Muscle of back (tissue), 13 donors: Measurements from ENCODE around the gene FAM124A. TPM values are rescaled to one million over a fixed set of nuclear protein-coding genes. Genes with fewer than 3 reads are reported as not detected.

Experiments
- DNase-seq, 3 donors: peaks; one replicate each; pipeline versions ENCODE4 v3.0.0 to v3.0.0-alpha.2; 2013
- long read RNA-seq, 9 donors: transcript quantifications; one replicate each; lab custom pipeline, GENCODE V29; 2026
- polyA plus RNA-seq, 10 donors: library from polyadenylated mRNA; unstranded; fragments of 120-200 nt; gene quantifications; one replicate each; pipeline ENCODE4 v1.2.1, GENCODE V29; 2013; ENCODE audit not compliant: insufficient read length in 10 of 10

FAM124A gene, protein sequence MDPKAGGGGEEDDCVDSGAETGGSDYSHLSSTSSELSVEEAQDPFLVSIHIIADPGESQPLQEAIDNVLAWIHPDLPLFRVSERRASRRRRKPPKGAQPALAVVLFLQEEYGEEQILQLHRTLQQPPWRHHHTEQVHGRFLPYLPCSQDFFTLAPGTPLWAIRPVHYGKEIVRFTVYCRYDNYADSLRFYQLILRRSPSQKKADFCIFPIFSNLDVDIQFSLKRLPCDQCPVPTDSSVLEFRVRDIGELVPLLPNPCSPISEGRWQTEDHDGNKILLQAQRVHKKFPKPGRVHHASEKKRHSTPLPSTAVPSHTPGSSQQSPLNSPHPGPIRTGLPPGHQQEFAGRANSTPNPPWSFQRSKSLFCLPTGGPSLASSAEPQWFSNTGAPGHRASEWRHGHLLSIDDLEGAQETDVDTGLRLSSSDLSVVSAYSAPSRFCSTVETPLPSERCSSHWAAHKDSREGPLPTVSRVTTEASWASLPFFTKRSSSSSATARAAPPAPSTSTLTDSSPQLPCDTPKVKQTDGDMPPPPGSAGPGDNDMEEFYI
- 1 to 10 TPM; 1.3 to 3.3 (median 1.7) TPM for polyA plus RNA-seq
- long read RNA-seq, donor 1 = 0 reads
- long read RNA-seq, donor 2 = 0 reads
- long read RNA-seq, donor 3 = 0 reads
- long read RNA-seq, donor 4, full-length matches to known transcripts = 1 of 1 reads
- long read RNA-seq, donor 4, partial matches to known transcripts = 0 of 1 reads
- long read RNA-seq, donor 4, other reads (novel, unspliced or antisense) = 0 of 1 reads
- long read RNA-seq, donor 5, full-length matches to known transcripts = 1 of 1 reads
- long read RNA-seq, donor 5, partial matches to known transcripts = 0 of 1 reads
- long read RNA-seq, donor 5, other reads (novel, unspliced or antisense) = 0 of 1 reads
- long read RNA-seq, donor 6, full-length matches to known transcripts = 1 of 1 reads
- long read RNA-seq, donor 6, partial matches to known transcripts = 0 of 1 reads
- long read RNA-seq, donor 6, other reads (novel, unspliced or antisense) = 0 of 1 reads
- long read RNA-seq, donor 7 = 0 reads
- long read RNA-seq, donor 8, partial matches to known transcripts = 0 of 2 reads
- long read RNA-seq, donor 8, other reads (novel, unspliced or antisense) = 0 of 2 reads
- long read RNA-seq, donor 9 = 0 reads

DNA sequence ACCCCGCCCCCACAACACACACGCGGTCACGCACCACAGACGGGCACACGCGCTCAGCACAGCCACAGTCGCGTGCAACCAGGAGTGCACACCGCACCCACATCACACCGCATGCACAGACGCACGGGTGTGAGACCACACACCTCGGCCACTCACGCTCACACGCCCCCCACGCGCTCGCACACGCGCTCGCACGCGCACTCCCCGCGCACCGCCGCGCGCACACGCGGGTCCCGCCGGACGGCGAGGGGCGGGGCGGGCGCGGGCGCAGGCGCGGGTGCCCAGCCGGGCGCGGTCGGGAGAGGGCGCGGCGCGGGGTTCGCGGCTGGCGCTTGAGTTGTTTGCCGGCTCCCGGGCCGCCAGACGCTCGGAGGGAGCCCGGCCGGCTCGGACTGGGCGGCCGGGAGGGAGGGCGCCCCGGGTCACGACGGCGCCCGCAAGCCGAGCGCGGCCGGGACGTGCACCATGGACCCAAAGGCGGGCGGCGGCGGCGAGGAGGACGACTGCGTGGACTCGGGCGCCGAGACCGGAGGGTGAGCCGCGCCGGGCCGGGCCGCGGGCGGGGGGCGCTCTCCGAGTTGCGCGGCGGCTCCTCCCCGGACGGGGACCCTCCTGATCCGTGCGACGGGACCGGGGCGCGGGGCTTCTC lies at the start of gene FAM124A:
TSS of gene FAM124A (plus strand) at position 362 of the 649 bp plus-strand sequence. CDS start at position 466, 104 bp downstream.
- peak; percentile 26 to 60 (median 48) for DNase-seq

DNA sequence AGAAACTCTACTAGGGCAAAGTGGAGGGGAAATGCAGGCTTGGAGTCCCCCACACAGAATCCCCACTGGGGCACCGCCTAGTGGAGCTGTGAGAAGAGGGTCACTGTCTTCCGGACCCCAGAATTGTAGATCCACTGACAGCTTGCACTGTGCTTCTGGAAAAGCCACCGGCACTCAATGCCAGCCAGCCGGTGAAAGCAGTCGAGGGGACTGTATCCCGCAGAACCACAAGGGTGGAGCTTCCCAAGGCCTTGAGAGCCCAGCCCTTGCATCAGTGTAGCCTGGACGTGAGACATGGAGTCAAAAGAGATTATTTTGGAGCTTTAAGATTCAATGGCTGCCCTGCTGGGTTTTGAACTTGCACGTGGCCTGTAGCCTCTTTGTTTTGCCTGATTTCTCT lies 47.2 kb upstream of the FAM124A start:
- no peak for DNase-seq

DNA sequence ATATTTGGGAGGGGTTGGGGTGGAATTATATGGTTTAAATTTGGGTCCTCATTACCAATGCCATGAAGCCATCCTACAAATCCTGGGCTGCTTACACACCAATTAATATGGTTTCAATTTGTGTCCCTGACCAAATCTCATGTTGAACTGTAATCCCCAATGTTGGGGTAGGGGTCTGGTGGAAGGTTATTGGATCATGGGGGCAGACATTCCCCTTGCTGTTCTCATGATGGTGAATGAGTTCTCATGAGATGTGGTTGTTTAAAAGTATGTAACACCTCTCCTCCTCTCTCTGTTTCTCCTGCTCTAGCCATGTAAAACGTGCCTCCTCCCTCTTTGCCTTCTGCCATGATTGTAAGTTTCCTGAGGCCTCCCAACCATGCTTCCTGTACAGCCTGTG lies 46.6 kb upstream of the FAM124A start:
- no peak for DNase-seq

DNA sequence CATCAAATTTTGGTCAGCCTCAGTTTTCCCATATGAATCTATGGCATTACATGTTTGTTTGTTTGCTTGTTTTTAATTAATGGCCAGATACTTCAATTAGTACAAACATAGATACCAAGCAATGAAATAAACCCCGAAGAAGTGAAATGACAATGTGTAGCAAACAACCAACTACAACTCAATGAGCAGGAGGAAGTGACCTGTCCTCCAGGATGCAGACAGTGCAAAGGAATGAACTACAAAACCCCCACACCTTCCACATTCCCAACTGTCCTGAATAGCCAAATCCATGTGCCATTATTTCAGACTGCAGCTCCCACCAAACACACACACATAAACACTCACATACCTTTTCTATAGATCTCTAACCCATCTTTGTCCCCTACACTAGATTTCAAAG lies 45.0 kb upstream of the FAM124A start:
- no peak for DNase-seq

DNA sequence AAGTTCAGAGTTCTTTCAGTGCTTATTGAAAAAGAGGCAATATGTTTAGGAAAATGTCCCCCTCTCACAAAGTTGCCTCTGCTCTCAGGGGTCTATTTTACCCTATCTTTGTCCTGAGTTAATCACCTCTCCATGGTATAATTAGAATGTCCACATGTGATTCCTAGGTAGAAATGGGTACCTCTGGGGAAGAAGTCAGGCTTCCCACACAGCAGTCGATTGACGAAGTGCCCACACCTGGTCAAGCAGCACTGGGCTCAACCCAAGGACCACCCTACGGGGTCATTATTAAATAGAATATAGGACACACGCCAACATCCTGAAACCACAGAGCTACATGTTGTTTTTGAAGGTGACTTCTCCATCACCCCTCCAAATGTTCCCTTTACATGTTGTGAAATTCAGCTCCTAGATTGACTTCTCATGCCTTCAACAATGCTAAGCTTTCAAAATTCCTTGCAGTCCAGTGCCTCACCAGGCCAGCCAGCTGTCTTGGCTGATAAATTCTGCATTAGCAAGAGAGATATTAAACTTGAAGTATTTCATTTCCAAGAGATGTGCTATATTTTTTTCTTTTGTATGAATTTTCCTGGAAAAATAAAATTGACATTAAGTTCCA lies 43.6 kb upstream of the FAM124A start:
- no peak for DNase-seq

DNA sequence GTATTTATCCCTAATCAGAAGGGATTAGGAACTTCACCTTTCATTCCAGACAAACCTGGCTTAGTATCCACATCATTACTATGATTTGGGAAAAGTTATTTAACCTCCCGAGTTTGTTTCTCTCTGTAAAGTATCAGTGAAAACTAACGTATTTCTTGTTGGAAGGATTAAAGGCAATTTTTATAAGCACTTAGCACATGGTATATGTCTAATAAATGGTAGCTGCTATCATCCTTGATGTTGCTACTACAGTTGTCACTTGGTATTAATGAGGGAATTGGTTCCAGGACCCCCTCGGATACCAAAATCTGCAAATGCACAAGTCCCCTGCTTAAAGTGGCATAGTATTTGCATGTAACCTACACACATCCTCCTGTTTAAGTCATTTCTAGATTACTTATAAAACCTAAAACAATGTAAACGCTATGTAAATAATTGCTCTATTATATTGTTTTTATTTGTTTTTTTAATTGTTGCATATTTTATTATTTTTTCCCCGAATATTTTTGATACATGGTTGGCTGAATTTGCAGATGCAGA lies 42.7 kb upstream of the FAM124A start:
- DNase-seq = no peak

DNA sequence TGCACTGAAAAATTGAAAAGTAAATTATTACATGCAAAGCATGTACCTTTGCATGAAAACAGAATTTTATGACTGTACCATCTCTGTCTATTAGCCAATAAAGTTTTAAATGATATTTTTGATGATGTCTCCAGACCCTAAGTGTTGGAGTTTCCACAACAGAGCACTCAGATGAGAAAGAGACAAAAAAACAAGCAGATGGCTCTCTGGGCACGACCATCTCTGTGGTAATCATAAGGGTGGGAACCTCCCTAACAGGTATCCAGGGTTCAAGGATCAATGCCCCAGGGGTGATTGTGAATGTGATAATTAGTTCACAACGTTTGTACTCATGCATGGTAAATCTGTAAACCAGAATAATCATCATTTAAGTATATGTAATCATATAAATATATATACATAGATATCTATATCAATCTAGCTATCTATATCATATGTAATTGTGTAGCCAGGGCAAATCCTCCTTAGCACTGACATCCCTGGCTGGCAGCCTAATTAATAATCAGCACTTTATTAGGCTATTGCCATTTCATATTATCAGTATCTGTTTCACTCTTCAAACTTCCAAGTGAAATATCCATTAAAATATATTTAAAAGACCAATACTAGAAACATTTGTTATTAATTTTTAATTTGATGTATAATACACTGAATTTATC lies 41.2 kb upstream of the FAM124A start:
- no peak for DNase-seq

DNA sequence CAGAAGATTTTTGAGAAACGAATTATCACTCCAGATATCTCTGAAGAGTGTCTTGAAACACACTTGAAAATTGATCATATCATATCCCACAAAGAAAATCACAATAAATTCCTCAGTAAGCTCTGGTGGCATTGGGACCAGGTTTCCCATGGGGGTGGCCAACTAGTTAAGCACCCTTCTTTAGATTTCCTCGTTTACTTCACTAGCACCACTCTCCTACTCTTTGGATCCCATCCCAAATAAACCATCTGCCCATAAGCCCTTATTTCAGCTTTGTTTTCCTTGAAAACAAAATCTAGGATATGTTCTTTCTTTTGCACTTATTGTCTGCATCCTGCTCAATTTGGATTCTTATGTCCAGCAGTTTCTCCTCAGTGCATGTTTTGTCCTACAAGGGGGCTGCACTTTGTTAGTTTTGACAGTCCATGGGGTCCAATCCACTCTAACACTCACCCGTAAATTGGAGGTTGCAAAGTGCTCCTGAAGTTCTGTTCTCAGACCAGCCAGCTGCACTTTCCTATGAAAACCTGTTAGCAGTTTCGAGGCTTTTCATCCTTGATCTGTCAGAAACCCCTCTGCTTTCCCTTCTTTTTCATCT lies 40.3 kb upstream of the FAM124A start:
- DNase-seq = no peak

DNA sequence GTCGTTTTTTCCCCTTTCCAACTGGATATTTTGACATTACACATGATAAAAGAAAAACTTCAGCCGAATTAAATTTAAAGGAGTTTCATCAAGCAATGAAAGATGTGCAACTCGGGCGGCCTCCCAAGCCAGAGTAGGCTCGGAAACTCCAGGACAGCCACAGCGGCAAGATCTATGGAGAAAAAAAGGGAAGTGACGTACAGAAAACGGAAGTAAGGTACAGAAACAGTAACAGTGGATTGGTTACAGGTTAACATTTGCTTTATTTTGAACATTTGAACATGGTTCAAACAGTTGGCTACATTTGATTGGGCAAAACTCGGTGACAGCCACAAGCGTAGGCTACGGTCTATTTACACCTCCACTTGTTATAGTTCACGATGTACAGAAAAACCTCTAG lies 30.5 kb upstream of the FAM124A start:
- no peak for DNase-seq

DNA sequence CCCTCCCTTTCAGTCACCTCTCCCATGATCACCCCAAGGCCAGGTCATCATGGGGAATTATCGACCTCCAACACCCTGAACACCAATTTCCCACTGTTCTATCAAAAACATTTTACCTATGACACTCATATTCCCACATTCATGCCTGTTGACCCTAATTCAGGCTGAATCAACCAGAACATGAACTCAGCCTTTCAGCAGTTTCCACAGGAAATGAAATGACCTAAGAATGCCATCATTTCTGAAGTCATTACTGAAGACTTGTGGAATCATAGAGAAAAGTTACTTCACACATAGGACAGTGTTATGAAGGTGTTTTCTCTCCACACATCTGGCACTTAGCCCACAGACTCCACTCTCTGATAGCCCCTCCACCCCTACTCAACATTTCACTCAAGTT lies 29.9 kb upstream of the FAM124A start:
- DNase-seq = no peak

DNA sequence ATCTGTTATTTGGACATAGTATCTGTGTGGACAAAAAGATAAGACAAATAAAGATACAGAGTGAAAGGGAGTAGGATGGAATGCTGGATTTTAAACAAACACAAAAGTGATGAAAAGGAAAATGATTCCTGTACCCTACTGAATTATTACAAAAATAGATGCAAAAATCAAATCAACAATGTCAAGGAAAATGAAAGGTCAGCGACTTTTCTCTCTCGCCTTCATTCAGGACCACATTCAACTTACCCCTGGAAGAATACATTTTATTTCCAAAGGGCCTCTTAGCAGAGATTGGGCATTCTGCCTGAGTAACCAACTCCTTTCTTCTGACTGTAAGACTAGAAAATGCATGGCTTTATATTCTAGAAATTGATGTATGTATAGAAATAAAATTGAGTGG lies 28.8 kb upstream of the FAM124A start:
- DNase-seq = no peak

DNA sequence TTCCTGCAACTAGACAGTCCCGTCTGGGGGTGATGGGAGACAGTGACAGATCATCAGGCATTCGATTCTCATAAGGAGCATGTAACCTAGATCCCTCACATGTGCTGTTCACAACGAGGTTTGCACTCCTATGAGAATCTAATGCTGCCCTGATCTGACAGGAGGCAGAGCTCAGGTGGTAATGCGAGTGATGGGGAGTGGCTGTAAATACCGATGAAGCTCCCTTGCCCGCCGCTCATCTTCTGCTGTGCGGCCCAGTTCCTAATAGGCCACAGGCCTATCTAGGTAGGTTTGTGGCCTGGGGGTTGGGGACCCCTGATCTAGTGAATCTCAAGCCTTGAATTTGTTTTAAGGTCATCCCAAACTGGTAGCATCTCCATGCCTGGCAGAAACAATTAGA lies 27.3 kb upstream of the FAM124A start:
- no peak for DNase-seq

DNA sequence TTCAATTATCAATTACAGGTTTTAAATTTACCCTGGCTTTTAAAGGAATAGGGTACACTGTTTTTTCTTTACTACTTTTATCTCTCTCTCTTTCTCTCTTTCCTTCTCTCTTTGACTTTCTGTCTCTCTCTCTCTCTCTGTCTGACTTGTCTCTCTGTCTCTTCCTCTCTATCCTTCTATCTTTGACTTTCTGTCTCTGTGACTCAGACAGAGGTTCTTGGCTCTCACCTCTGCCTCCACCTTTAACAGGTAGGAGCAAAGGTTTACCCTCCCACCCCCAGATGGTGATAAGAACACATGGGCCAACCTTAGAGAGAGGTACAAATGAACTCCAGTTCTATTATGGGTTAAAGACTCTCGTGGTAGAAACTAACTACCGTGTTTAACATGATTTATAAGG lies 20.3 kb upstream of the FAM124A start:
- DNase-seq = no peak

DNA sequence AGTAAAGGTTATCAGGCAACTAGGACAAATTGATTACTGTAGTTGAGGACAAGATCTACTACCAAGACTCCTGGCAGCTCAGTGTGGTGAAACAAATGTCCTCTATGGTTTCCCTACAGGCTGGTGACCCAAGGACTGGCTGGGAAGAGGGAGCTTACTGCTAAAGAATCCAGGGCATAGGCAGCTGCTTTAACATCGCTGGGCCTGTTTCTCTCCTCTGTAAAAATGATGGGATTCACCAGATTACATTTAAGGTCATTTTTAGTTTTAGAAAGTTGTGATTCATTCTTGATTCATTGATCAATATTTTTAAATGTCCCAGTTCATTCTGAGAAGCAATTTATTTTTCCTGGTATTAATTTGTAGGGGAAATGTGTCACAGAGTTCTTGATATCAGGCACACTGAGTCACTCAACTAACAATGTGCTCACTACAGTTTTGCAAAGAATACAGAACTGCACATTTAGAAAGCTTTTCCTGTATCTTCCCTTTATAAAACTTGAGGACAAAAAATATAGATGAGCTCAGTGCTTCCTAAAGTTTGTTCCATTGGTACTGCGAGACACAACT lies 19.6 kb upstream of the FAM124A start:
- no peak for DNase-seq

DNA sequence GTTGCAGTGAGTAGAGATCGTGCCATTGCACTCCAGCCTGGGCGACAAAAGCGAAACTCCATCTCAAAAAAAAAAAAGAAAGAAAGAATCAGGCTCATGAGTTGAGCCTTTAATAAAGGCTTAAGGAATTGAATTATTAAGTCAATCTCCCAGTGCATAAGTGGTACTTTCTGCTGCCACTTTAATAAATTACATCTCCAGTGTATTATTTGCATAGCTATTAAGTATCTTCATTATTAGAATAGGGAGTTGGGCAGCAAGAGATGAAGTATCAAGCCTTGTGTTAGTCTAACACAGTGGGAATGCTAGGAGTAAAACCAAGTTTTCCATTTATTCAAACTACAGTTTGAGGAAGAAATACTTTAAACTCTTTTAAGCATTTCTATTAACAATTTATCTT lies 15.6 kb upstream of the FAM124A start:
- no peak for DNase-seq

DNA sequence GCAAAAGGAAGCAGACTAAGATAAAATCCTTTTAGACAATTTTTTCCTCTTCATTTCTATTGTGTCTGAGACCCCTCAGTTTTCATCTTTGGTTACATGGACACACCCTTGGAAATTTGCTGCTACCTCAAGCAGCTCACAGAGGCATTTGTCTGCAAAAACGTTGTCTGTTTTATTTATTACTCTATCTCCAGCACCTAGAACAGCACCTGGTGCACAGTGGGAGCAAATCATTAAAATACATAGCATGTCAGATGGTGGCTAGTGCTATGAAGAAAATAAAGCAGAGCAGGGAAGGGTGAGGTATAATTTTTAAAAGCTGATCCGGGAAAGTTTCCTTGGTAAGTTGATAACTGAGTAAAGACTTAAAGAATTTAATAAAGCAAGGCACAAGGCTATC lies 14.3 kb upstream of the FAM124A start:
- no peak for DNase-seq

DNA sequence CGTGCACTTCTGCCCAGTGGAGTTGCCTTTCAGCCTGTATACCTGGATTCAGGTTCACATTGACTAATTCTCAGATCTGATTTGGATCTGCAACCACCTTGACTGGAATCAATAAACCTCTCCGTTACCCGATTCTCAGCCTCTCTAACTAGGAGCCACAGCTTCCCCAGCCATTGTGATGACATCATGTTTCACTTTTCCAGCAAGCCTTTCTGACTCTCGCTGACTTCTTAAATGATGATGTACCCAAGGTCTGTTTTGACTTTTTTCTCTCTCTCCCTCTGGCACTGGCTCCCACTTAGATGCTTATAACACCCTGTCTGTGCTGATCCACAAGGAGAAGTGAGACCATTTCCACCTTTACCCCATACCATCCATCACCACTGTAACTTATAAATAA lies 13.5 kb upstream of the FAM124A start:
- no peak for DNase-seq

DNA sequence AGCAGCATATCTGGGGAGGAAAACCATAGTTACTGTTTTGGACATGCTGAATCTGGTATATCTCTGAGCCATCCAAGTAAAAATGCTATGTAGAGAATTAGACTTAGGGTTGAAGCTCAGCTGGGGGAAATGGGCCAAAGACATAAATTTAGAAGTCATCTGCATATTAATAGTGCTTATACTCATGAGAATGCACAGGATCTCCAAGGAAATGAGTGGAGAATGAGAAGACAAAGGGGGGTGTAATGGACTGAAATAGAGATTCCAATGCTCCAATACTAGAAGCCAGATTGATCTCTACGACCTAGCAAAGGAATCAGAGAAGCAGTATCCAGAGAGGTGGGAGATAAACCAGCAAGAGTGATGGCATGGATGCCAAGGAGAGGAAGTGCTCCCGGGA lies 10.3 kb upstream of the FAM124A start:
- DNase-seq = no peak

DNA sequence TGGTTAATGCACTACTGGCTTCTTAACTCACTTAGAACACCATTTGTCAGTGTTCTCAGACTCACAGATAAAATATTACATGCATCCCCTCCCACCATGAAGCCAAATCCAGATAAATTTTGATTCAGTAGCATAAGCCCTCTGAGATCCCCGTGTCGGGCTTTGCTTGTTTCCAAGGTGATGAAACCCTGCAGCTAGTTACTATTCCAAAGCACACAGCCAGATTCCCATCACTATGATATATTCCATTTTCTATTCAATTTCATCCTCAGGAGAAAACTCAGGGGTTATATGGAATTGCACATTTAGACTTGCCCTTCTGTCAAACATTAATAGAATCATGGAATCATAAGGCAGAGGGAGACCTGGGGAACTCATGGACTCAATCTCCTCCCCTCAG lies 9.4 kb upstream of the FAM124A start:
- DNase-seq = peak in 1 of 3 donors; percentile 37
